H54 (cell line): ENCODE measurements around the gene ADRA1B.

Source experiments
- DNase-seq: peaks from one replicate; pipeline ENCODE4 v3.0.0; 2011; ENCODE audit warnings: low spot score, mixed read lengths; ENCODE audit not compliant: insufficient read length
- FAIRE-seq: peaks from 3 replicates; lab custom pipeline; 2011; peaks lifted over from hg19 to GRCh38; lab: Jason Lieb, UNC
- POLR2A ChIP-seq: IDR thresholded peaks from 2 replicates; pipeline ENCODE4 v1.6.1; 2011; ENCODE audit warnings: low read depth, mild to moderate bottlenecking, low read length

Gene ADRA1B

GRCh38 chr5:159891371-159891770 lies 24.9 kb upstream of the ADRA1B start:
- no peak for FAIRE-seq
- TF ChIP-seq POLR2A, result no peak
- no peak for DNase-seq

DNA sequence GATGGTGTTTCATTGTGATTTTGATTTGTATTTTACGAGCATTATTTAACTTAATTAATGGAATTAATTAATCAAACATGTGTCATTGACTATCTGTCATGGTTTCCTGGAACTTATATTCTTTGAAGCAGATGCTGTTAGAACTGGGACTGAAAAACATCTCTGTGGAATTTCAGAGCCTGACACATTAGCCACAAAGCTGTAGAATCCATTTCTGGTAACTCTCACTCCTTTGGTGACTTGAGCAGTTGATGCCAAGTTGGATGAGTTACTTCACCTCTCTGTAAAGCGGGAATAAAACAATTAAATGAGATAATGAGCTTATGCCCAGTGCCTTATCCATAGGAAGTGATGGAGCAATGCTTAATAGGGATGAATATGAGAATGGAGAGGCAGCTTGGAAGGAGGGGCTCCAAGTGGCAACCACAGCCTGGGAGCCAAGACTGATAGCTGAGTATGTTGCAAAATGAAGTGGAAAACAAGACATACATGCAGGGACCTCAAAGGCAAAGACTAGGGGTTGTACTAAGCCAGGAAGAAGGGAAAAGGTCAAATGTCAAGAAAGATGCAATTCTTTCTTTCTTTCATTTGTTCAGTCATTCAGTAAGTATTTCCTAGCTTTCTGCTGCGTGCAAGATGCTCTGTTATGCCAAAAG lies 23.1 kb upstream of the ADRA1B start:
- FAIRE-seq, result no peak
- DNase-seq, result no peak
- TF ChIP-seq POLR2A, result no peak

GRCh38 chr5:159894149-159894720 lies 22.0 kb upstream of the ADRA1B start:
- FAIRE-seq (no peak), DNase-seq (no peak)
- no peak for TF ChIP-seq POLR2A

DNA sequence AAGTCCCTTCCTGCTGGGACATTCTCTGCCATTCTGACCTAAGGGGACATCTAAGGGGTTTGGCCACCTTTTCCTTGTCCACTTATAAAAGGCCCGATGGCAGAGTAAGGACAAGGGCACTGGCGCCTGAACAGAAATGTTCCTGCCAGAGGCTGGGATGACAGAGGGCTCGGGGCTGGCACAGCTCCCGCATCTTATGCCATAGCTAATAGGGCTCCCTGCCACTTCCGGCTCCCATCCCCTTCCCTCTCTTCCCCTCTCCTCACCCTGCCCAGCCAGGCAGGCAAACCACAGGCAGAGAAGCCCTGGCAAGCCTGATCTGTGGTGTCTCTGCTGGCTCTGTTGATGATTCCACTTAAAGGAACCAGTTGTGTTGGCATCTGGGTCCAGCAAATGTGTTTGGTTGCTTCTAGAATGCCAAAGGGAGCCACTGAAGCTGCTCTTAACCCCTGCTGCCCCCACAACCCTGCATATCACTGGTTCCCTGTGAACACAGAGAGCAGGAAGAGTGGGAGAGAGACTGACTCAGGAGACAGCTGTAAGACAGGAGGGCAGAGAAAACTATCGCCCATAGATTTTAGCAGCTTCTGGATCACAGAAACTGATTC lies 18.4 kb upstream of the ADRA1B start:
- no peak for DNase-seq
- no peak for FAIRE-seq
- TF ChIP-seq POLR2A, result no peak

GRCh38 chr5:159899067-159900049 lies 16.9 kb upstream of the ADRA1B start:
- DNase-seq (no peak), FAIRE-seq (no peak)
- no peak for TF ChIP-seq POLR2A

- DNase-seq, result no peak
- TF ChIP-seq POLR2A, result no peak
- FAIRE-seq, result no peak
These were observed 15.0 kb upstream of the ADRA1B start for GRCh38 chr5:159901308-159901707.

- FAIRE-seq (no peak), DNase-seq (no peak)
- no peak for TF ChIP-seq POLR2A
These were observed 14.5 kb upstream of the ADRA1B start for GRCh38 chr5:159901772-159902171.

- DNase-seq (no peak), FAIRE-seq (no peak)
- no peak for TF ChIP-seq POLR2A
These were observed 13.7 kb upstream of the ADRA1B start for GRCh38 chr5:159902444-159903121.

GRCh38 chr5:159903131-159903530 lies 13.2 kb upstream of the ADRA1B start:
- no peak for TF ChIP-seq POLR2A
- no peak for FAIRE-seq
- DNase-seq, result no peak

DNA sequence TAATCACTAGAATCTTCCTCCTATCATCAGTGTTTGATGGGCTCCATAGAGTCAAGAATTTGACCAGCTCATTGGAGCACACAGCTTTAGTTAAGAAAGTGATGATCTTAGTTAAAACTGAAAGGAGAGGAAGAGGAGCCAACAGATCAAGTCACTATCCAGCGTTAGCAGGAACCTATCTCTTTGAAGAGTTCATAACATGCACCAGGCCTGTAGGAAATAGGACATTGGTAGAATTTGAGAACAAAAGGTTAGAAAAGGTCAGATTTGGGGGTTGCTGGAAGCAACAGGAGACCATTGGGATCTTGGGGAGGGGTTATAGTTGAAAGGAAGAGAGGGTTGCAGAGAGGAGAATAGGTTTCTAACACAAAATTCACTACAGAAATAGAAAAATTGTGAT lies 11.4 kb upstream of the ADRA1B start:
- TF ChIP-seq POLR2A, result no peak
- FAIRE-seq (no peak), DNase-seq (no peak)

DNA sequence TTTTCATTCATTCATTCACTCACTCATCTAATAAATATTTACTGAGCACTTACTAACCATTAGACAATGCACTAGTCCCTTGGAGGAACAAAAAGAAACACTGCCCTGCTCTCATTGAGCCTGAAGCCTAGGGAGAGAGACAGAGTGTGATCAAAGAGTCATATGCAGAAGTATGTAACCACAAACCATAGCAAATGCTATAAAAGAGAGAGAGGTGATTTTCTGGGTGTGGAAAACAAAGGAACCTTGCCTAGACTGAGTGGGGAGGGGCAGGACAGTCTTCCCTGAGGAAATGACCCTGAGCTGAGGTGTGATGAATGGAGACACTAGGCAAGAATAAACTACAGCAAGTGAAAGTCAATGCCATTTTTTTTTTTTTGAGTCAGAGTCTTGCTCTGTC lies 10.8 kb upstream of the ADRA1B start:
- DNase-seq (peak; percentile 67), FAIRE-seq (peak; percentile 89)
- no peak for TF ChIP-seq POLR2A

DNA sequence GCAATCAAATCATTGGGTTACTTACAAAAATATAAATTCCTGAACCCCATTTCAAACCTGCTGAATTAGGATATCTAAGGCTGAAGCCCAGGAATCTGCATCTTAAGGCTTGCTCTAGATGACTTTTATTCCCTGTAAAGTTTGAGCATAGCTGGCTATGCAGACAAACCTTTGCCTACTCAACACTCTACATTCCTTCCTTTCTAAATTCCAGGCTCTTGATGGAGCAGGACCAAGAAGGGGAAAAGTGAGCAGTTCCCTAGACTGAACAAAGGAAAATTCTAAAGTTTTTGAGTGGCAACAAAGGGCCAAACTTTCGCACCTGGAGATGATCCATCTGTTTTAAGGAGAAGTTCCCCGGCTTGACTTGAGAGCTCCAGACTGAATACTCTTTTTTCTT lies 9.8 kb upstream of the ADRA1B start:
- TF ChIP-seq POLR2A, result no peak
- FAIRE-seq (no peak), DNase-seq (no peak)

DNA sequence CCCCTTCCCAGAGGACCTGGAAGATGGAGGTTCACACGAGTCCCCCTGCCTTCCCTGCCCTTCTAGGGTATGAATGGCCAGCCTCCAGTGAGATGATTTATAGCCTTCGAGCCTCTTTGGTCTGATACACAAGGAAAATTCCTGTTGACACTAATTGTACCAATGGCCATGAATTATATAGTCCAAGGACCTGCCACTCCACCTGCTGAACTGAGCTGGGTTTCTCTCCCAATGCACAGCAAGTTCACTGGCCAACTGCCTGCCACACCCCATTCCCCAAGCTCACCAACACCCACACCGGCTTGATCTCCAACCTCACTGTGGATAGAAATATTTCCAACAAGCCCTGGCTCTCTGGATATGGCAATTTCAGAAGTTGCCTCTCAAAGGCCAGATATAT lies 9.3 kb upstream of the ADRA1B start:
- no peak for FAIRE-seq
- no peak for DNase-seq
- TF ChIP-seq POLR2A, result no peak
